ENCODE data around the gene POLN. TPM values are rescaled to one million over a fixed set of nuclear protein-coding genes. Genes with fewer than 3 reads are reported as not detected.

The POLN gene
- polyA plus RNA-seq, 3 donors = 2.8 to 14.7 (median 5.7) TPM

GRCh38 chr4:2266181-2266580 lies 24.3 kb upstream of the POLN start:
- 9 to 51% (median 44%) methylated on average over 8 of the region's 8 CpGs for WGBS, 3 donors
- H3K27ac ChIP-seq (ENCODE audit: low read depth, low read length) = no peak overlapping the region

- 63 to 84% (median 83%) methylated on average over 17 to 19 of the region's 19 CpGs for WGBS, 3 donors
- H3K27ac ChIP-seq (ENCODE audit: low read depth, low read length) = no peak overlapping the region
These were observed 23.5 kb upstream of the POLN start for GRCh38 chr4:2265113-2266110.

- WGBS, 3 donors = 84 to 90% (median 89%) methylated on average over 6 of the region's 6 CpGs
- no peak overlapping the region for H3K27ac ChIP-seq (ENCODE audit: low read depth, low read length)
These were observed 22.6 kb upstream of the POLN start for GRCh38 chr4:2264481-2265041.

GRCh38 chr4:2263926-2264321 lies 22.0 kb upstream of the POLN start:
- no peak overlapping the region for H3K27ac ChIP-seq (ENCODE audit: low read depth, low read length)
- 77 to 88% (median 88%) methylated on average over 6 of the region's 6 CpGs for WGBS, 3 donors

GRCh38 chr4:2262944-2263250 lies 21.0 kb upstream of the POLN start:
- WGBS, 3 donors = 43 to 63% (median 45%) methylated on average over 11 to 13 of the region's 13 CpGs
- H3K27ac ChIP-seq (ENCODE audit: low read depth, low read length) = peak overlapping the region; percentile 68

GRCh38 chr4:2262145-2262943 lies 20.4 kb upstream of the POLN start:
- H3K27ac ChIP-seq (ENCODE audit: low read depth, low read length) = peak overlapping the region; percentile 68
- WGBS, 3 donors = 0 to 1% (median 1%) methylated on average over 83 to 98 of the region's 98 CpGs

- peak within 1 kb of the TSS; percentile 68 for H3K27ac ChIP-seq (ENCODE audit: low read depth, low read length)
- 0 to 1% (median 0%) methylated on average over 21 to 46 of the region's 46 CpGs for WGBS, 3 donors
These were observed 19.9 kb upstream of the POLN start, which contains the start of gene MXD4 for GRCh38 chr4:2261853-2262144. TSS of gene MXD4 (minus strand) at chr4:2262109. CDS start at chr4:2261980, 129 bp downstream.

- H3K27ac ChIP-seq (ENCODE audit: low read depth, low read length) = peak overlapping the region; percentile 40
- WGBS, 3 donors = 0 to 1% (median 0%) methylated on average over 47 to 91 of the region's 91 CpGs
These were observed 19.4 kb upstream of the POLN start for GRCh38 chr4:2261110-2261852.

GRCh38 chr4:2260344-2261109 lies 18.6 kb upstream of the POLN start:
- no peak overlapping the region for H3K27ac ChIP-seq (ENCODE audit: low read depth, low read length)
- WGBS, 3 donors = 20 to 39% (median 29%) methylated on average over 22 to 23 of the region's 23 CpGs

- WGBS, 3 donors = 68 to 84% (median 71%) methylated on average over 13 to 15 of the region's 15 CpGs
These were observed 17.8 kb upstream of the POLN start for GRCh38 chr4:2259541-2260343.

GRCh38 chr4:2259036-2259540 lies 17.2 kb upstream of the POLN start:
- H3K27ac ChIP-seq (ENCODE audit: low read depth, low read length) = no peak overlapping the region
- 64 to 71% (median 65%) methylated on average over 13 of the region's 13 CpGs for WGBS, 3 donors

More at GRCh38 chr4:2259541-2260343, 17.8 kb upstream of the POLN start:
- H3K27ac ChIP-seq (ENCODE audit: low read depth, low read length) = no peak overlapping the region

- no peak overlapping the region for H3K27ac ChIP-seq (ENCODE audit: low read depth, low read length)
- 81 to 93% (median 87%) methylated on average over 17 to 18 of the region's 18 CpGs for WGBS, 3 donors
These were observed 16.4 kb upstream of the POLN start for GRCh38 chr4:2258091-2259035.

GRCh38 chr4:2257361-2258081 lies 15.6 kb upstream of the POLN start:
- 72 to 79% (median 76%) methylated on average over 14 of the region's 14 CpGs for WGBS, 3 donors
- H3K27ac ChIP-seq (ENCODE audit: low read depth, low read length) = no peak overlapping the region

- WGBS, 3 donors = 46 to 70% (median 58%) methylated on average over 12 of the region's 12 CpGs
These were observed 14.9 kb upstream of the POLN start for GRCh38 chr4:2256781-2257191.

GRCh38 chr4:2256156-2256731 lies 14.3 kb upstream of the POLN start:
- 35 to 51% (median 43%) methylated on average over 7 to 8 of the region's 8 CpGs for WGBS, 3 donors
- no peak overlapping the region for H3K27ac ChIP-seq (ENCODE audit: low read depth, low read length)

More at GRCh38 chr4:2256781-2257191, 14.9 kb upstream of the POLN start:
- H3K27ac ChIP-seq (ENCODE audit: low read depth, low read length) = no peak overlapping the region

Measured in adipose tissue (tissue), 3 donors.